ENCODE data around the gene MEG3. TPM values are rescaled to one million over a fixed set of nuclear protein-coding genes. Genes with fewer than 3 reads are reported as not detected.
A peak's percentile ranks its signal among the peaks of the same experiment; 100 is the strongest.

The MEG3 gene
- total RNA-seq, 4 donors from 2014 or later, result 34.1 to 265 (median 119) TPM

- no peak overlapping the region for H3K4me3 ChIP-seq
- no peak for TF ChIP-seq CTCF (IDR thresholded peaks at IDR 0.05)
- TF ChIP-seq POLR2A (IDR thresholded peaks at IDR 0.05), result no peak
- intact Hi-C loops (cut with DNase I; ENCODE audit: low total_unique reads), result no loop called here
Measured at GRCh38 chr14:100841066-100841760, 15.3 kb downstream of the MEG3 start.

GRCh38 chr14:100841761-100842403, 16.0 kb downstream of the MEG3 start:
- Histone ChIP-seq H3K27ac (peak overlapping the region; percentile 46 to 63), H3K4me3 (no peak overlapping the region), H3K27me3 (no peaks in the 10 kb centered on the region), H3K9me3 (no peaks in the 10 kb centered on the region), H3K4me1 (no peaks in the 10 kb centered on the region), H3K36me3 (no peaks in the 10 kb centered on the region)
- DNase-seq, result no peak
- intact Hi-C loops (cut with DNase I; ENCODE audit: low total_unique reads), result no loop called here
- TF ChIP-seq POLR2A (IDR thresholded peaks at IDR 0.05), result no peak
- TF ChIP-seq CTCF (IDR thresholded peaks at IDR 0.05), result no peak

More at GRCh38 chr14:100841066-100841760, 15.3 kb downstream of the MEG3 start:
- peak overlapping the region; percentile 46 to 63 for H3K27ac ChIP-seq
- no peak for DNase-seq
- no peaks in the 10 kb centered on the region for H3K9me3 ChIP-seq
- no peaks in the 10 kb centered on the region for H3K36me3 ChIP-seq
- H3K27me3 ChIP-seq, result no peaks in the 10 kb centered on the region
- no peaks in the 10 kb centered on the region for H3K4me1 ChIP-seq

GRCh38 chr14:100842799-100843198, 16.9 kb downstream of the MEG3 start:
- no peak for TF ChIP-seq CTCF (IDR thresholded peaks at IDR 0.05)
- no peak for TF ChIP-seq POLR2A (IDR thresholded peaks at IDR 0.05)
- Histone ChIP-seq H3K27ac (peak overlapping the region; percentile 46 to 63), H3K27me3 (no peaks in the 10 kb centered on the region), H3K4me3 (no peak overlapping the region), H3K9me3 (no peaks in the 10 kb centered on the region), H3K4me1 (no peaks in the 10 kb centered on the region), H3K36me3 (no peaks in the 10 kb centered on the region)
- DNase-seq, result peak; percentile 52 to 60
- intact Hi-C loops (cut with DNase I; ENCODE audit: low total_unique reads), result no loop called here

GRCh38 chr14:100844082-100844408, 18.1 kb downstream of the MEG3 start:
- intact Hi-C loops (cut with DNase I; ENCODE audit: low total_unique reads), result no loop called here
- no peak overlapping the region for H3K4me3 ChIP-seq
- no peak for TF ChIP-seq CTCF (IDR thresholded peaks at IDR 0.05)
- TF ChIP-seq POLR2A (IDR thresholded peaks at IDR 0.05), result no peak
- H3K4me1 ChIP-seq, result no peaks in the 10 kb centered on the region
- H3K27me3 ChIP-seq, result no peaks in the 10 kb centered on the region
- H3K36me3 ChIP-seq, result no peaks in the 10 kb centered on the region
- H3K27ac ChIP-seq, result no peak overlapping the region
- H3K9me3 ChIP-seq, result no peaks in the 10 kb centered on the region
- no peak for DNase-seq

GRCh38 chr14:100844421-100844820, 18.5 kb downstream of the MEG3 start:
- no peak overlapping the region for H3K4me3 ChIP-seq
- DNase-seq, result no peak
- H3K9me3 ChIP-seq, result no peaks in the 10 kb centered on the region
- H3K36me3 ChIP-seq, result no peaks in the 10 kb centered on the region
- H3K4me1 ChIP-seq, result no peaks in the 10 kb centered on the region
- H3K27ac ChIP-seq, result no peak overlapping the region
- no peak for TF ChIP-seq CTCF (IDR thresholded peaks at IDR 0.05)
- no peak for TF ChIP-seq POLR2A (IDR thresholded peaks at IDR 0.05)
- no peaks in the 10 kb centered on the region for H3K27me3 ChIP-seq
- intact Hi-C loops (cut with DNase I; ENCODE audit: low total_unique reads), result no loop called here
